ENCODE measurements around the gene RAPGEF5.
"Not testable (repeated sequence)": the region's sequence is repeated elsewhere in the genome, so short reads cannot be mapped to it uniquely, and the experiment has no call there.

RAPGEF5 gene

GRCh38 chr7:22090512-22090911, 266.4 kb downstream of the RAPGEF5 start:
- no peaks in the 10 kb centered on the region for H3K4me1 ChIP-seq (ENCODE audit: control insufficient read depth, insufficient read depth, low read length, unreplicated experiment)
- no peak overlapping the region for H2AFZ ChIP-seq (ENCODE audit: low read length, unreplicated experiment)
- H3K79me2 ChIP-seq (ENCODE audit: control insufficient read depth, insufficient read depth, low read length, unreplicated experiment) = no peaks in the 10 kb centered on the region
- peaks cover 6% of the 10 kb centered on the region; the same call in 1 of the 2 replicates for H3K27me3 ChIP-seq (ENCODE audit: insufficient read depth, low read length)
- no peak overlapping the region for H3K4me3 ChIP-seq (ENCODE audit: low read depth, low read length)
- no peak overlapping the region for H3K27ac ChIP-seq (ENCODE audit: low read depth, low read length)
- H3K36me3 ChIP-seq (ENCODE audit: insufficient read depth, low read length) = no peaks in the 10 kb centered on the region

- Histone ChIP-seq H3K27ac (ENCODE audit: low read depth, low read length) (no peak overlapping the region), H3K4me1 (ENCODE audit: control insufficient read depth, insufficient read depth, low read length, unreplicated experiment) (no peaks in the 10 kb centered on the region), H2AFZ (ENCODE audit: low read length, unreplicated experiment) (no peak overlapping the region), H3K79me2 (ENCODE audit: control insufficient read depth, insufficient read depth, low read length, unreplicated experiment) (no peaks in the 10 kb centered on the region), H3K36me3 (ENCODE audit: insufficient read depth, low read length) (no peaks in the 10 kb centered on the region), H3K27me3 (ENCODE audit: insufficient read depth, low read length) (peaks cover 6% of the 10 kb centered on the region; the same call in 1 of the 2 replicates), H3K4me3 (ENCODE audit: low read depth, low read length) (no peak overlapping the region)
These were observed 266.8 kb downstream of the RAPGEF5 start for GRCh38 chr7:22090107-22090506.

GRCh38 chr7:22088827-22089226, 268.1 kb downstream of the RAPGEF5 start:
- no peak overlapping the region for H3K4me3 ChIP-seq (ENCODE audit: low read depth, low read length)
- H3K27me3 ChIP-seq (ENCODE audit: insufficient read depth, low read length) = peaks cover 6% of the 10 kb centered on the region; the same call in 1 of the 2 replicates
- H3K27ac ChIP-seq (ENCODE audit: low read depth, low read length) = no peak overlapping the region
- no peaks in the 10 kb centered on the region for H3K36me3 ChIP-seq (ENCODE audit: insufficient read depth, low read length)
- H3K79me2 ChIP-seq (ENCODE audit: control insufficient read depth, insufficient read depth, low read length, unreplicated experiment) = no peaks in the 10 kb centered on the region
- no peak overlapping the region for H2AFZ ChIP-seq (ENCODE audit: low read length, unreplicated experiment)
- H3K4me1 ChIP-seq (ENCODE audit: control insufficient read depth, insufficient read depth, low read length, unreplicated experiment) = no peaks in the 10 kb centered on the region

GRCh38 chr7:22087861-22088260, 269.1 kb downstream of the RAPGEF5 start:
- H2AFZ ChIP-seq (ENCODE audit: low read length, unreplicated experiment) = no peak overlapping the region
- H3K27me3 ChIP-seq (ENCODE audit: insufficient read depth, low read length) = peaks cover 6% of the 10 kb centered on the region; the same call in 1 of the 2 replicates

GRCh38 chr7:22083704-22084240, 273.2 kb downstream of the RAPGEF5 start:
- peak overlapping the region; percentile 90 for H3K4me3 ChIP-seq (ENCODE audit: low read depth, low read length)
- no peaks in the 10 kb centered on the region for H3K36me3 ChIP-seq (ENCODE audit: insufficient read depth, low read length)
- H3K27ac ChIP-seq (ENCODE audit: low read depth, low read length) = peak overlapping the region; percentile 30
- peak overlapping the region; percentile 98 for H2AFZ ChIP-seq (ENCODE audit: low read length, unreplicated experiment)
- H3K4me1 ChIP-seq (ENCODE audit: control insufficient read depth, insufficient read depth, low read length, unreplicated experiment) = no peaks in the 10 kb centered on the region
- peaks cover 25% of the 10 kb centered on the region; the same call in 1 of the 2 replicates for H3K27me3 ChIP-seq (ENCODE audit: insufficient read depth, low read length)
- no peaks in the 10 kb centered on the region for H3K79me2 ChIP-seq (ENCODE audit: control insufficient read depth, insufficient read depth, low read length, unreplicated experiment)

More at GRCh38 chr7:22087861-22088260, 269.1 kb downstream of the RAPGEF5 start:
- Histone ChIP-seq H3K36me3 (ENCODE audit: insufficient read depth, low read length) (no peaks in the 10 kb centered on the region), H3K4me1 (ENCODE audit: control insufficient read depth, insufficient read depth, low read length, unreplicated experiment) (no peaks in the 10 kb centered on the region), H3K79me2 (ENCODE audit: control insufficient read depth, insufficient read depth, low read length, unreplicated experiment) (no peaks in the 10 kb centered on the region), H3K27ac (ENCODE audit: low read depth, low read length) (no peak overlapping the region), H3K4me3 (ENCODE audit: low read depth, low read length) (no peak overlapping the region)

GRCh38 chr7:22082886-22083703, 273.9 kb downstream of the RAPGEF5 start:
- Histone ChIP-seq H3K79me2 (ENCODE audit: control insufficient read depth, insufficient read depth, low read length, unreplicated experiment) (no peaks in the 10 kb centered on the region), H3K4me3 (ENCODE audit: low read depth, low read length) (peak overlapping the region; percentile 90), H3K27ac (ENCODE audit: low read depth, low read length) (peak overlapping the region; percentile 30), H3K36me3 (ENCODE audit: insufficient read depth, low read length) (no peaks in the 10 kb centered on the region), H3K27me3 (ENCODE audit: insufficient read depth, low read length) (peaks cover 32% of the 10 kb centered on the region), H3K4me1 (ENCODE audit: control insufficient read depth, insufficient read depth, low read length, unreplicated experiment) (no peaks in the 10 kb centered on the region), H2AFZ (ENCODE audit: low read length, unreplicated experiment) (peak overlapping the region; percentile 98)

GRCh38 chr7:22082553-22082885, 274.4 kb downstream of the RAPGEF5 start:
- Histone ChIP-seq H2AFZ (ENCODE audit: low read length, unreplicated experiment) (no peak overlapping the region), H3K27ac (ENCODE audit: low read depth, low read length) (no peak overlapping the region), H3K79me2 (ENCODE audit: control insufficient read depth, insufficient read depth, low read length, unreplicated experiment) (no peaks in the 10 kb centered on the region), H3K27me3 (ENCODE audit: insufficient read depth, low read length) (peaks cover 38% of the 10 kb centered on the region), H3K36me3 (ENCODE audit: insufficient read depth, low read length) (no peaks in the 10 kb centered on the region), H3K4me1 (ENCODE audit: control insufficient read depth, insufficient read depth, low read length, unreplicated experiment) (no peaks in the 10 kb centered on the region), H3K4me3 (ENCODE audit: low read depth, low read length) (peak overlapping the region; percentile 90)

GRCh38 chr7:22080219-22080618, 276.7 kb downstream of the RAPGEF5 start:
- not testable (repeated sequence) for H3K36me3 ChIP-seq (ENCODE audit: insufficient read depth, low read length); H3K27ac ChIP-seq (ENCODE audit: low read depth, low read length); H3K4me3 ChIP-seq (ENCODE audit: low read depth, low read length); H3K79me2 ChIP-seq (ENCODE audit: control insufficient read depth, insufficient read depth, low read length, unreplicated experiment); H3K4me1 ChIP-seq (ENCODE audit: control insufficient read depth, insufficient read depth, low read length, unreplicated experiment); H2AFZ ChIP-seq (ENCODE audit: low read length, unreplicated experiment)
- peaks cover 55% of the 10 kb centered on the region for H3K27me3 ChIP-seq (ENCODE audit: insufficient read depth, low read length)

GRCh38 chr7:22078872-22079271, 278.1 kb downstream of the RAPGEF5 start:
- not testable (repeated sequence) for H3K4me1 ChIP-seq (ENCODE audit: control insufficient read depth, insufficient read depth, low read length, unreplicated experiment); H3K4me3 ChIP-seq (ENCODE audit: low read depth, low read length); H3K27ac ChIP-seq (ENCODE audit: low read depth, low read length); H2AFZ ChIP-seq (ENCODE audit: low read length, unreplicated experiment); H3K36me3 ChIP-seq (ENCODE audit: insufficient read depth, low read length); H3K79me2 ChIP-seq (ENCODE audit: control insufficient read depth, insufficient read depth, low read length, unreplicated experiment)
- H3K27me3 ChIP-seq (ENCODE audit: insufficient read depth, low read length) = peaks cover 68% of the 10 kb centered on the region

- Histone ChIP-seq H2AFZ (ENCODE audit: low read length, unreplicated experiment) (no peak overlapping the region), H3K27ac (ENCODE audit: low read depth, low read length) (no peak overlapping the region), H3K36me3 (ENCODE audit: insufficient read depth, low read length) (no peaks in the 10 kb centered on the region), H3K79me2 (ENCODE audit: control insufficient read depth, insufficient read depth, low read length, unreplicated experiment) (no peaks in the 10 kb centered on the region), H3K27me3 (ENCODE audit: insufficient read depth, low read length) (peaks cover 75% of the 10 kb centered on the region), H3K4me3 (ENCODE audit: low read depth, low read length) (no peak overlapping the region), H3K4me1 (ENCODE audit: control insufficient read depth, insufficient read depth, low read length, unreplicated experiment) (no peaks in the 10 kb centered on the region)
These were observed 281.4 kb downstream of the RAPGEF5 start for GRCh38 chr7:22075561-22075960.

GRCh38 chr7:22074897-22075296, 282.1 kb downstream of the RAPGEF5 start:
- Histone ChIP-seq H3K27ac (ENCODE audit: low read depth, low read length) (no peak overlapping the region), H3K27me3 (ENCODE audit: insufficient read depth, low read length) (peaks cover 77% of the 10 kb centered on the region), H3K79me2 (ENCODE audit: control insufficient read depth, insufficient read depth, low read length, unreplicated experiment) (no peaks in the 10 kb centered on the region), H3K4me3 (ENCODE audit: low read depth, low read length) (no peak overlapping the region), H3K36me3 (ENCODE audit: insufficient read depth, low read length) (no peaks in the 10 kb centered on the region), H2AFZ (ENCODE audit: low read length, unreplicated experiment) (no peak overlapping the region), H3K4me1 (ENCODE audit: control insufficient read depth, insufficient read depth, low read length, unreplicated experiment) (no peaks in the 10 kb centered on the region)

Measured in ACC112 (cell line).